ENCODE results near the gene C6orf62.
A peak's percentile ranks its signal among the peaks of the same experiment; 100 is the strongest.
"Not testable (repeated sequence)": the region's sequence is repeated elsewhere in the genome, so short reads cannot be mapped to it uniquely, and the experiment has no call there.

The C6orf62 gene

DNA sequence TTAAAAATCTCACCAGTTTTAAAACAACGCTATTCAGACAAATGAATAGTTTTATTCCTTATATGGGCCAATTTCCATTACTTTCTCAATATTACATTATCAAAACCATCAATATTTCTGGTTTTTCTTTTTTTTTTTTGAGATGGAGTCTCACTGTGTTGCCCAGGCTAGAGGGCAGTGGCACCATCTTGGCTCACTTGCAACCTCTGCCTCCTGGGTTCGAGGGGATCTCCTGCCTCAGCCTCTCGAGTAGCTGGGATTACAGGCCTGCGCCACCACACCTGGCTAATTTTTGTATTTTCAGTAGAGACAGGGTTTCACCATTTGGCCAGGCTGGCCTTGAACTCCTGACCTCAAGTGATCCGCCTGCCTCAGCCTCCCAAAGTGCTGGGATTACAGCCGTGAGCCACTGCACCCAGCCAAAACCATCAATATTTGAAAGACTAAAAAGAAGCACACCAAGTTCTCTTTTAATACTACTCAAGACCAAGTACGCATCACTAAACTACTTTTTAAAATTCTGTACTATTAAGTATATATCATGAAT is 2.3 kb downstream of the C6orf62 start:
- Histone ChIP-seq H3K9ac (ENCODE audit: low read depth, low read length) (peak overlapping the region; percentile 100), H3K4me1 (ENCODE audit: control insufficient read depth, insufficient read depth, low read length) (peaks cover 23% of the 10 kb centered on the region), H3K4me2 (ENCODE audit: low read length) (peak overlapping the region; percentile 80), H3K36me3 (ENCODE audit: insufficient read depth, low read length) (peaks cover 77% of the 10 kb centered on the region), H3K4me3 (ENCODE audit: low read length) (peak overlapping the region; percentile 98)
- H3K9me3 ChIP-seq (replicated peaks; ENCODE audit: low read length); H3K27me3 ChIP-seq (ENCODE audit: control insufficient read depth, insufficient read depth, low read length): not testable (repeated sequence)

DNA sequence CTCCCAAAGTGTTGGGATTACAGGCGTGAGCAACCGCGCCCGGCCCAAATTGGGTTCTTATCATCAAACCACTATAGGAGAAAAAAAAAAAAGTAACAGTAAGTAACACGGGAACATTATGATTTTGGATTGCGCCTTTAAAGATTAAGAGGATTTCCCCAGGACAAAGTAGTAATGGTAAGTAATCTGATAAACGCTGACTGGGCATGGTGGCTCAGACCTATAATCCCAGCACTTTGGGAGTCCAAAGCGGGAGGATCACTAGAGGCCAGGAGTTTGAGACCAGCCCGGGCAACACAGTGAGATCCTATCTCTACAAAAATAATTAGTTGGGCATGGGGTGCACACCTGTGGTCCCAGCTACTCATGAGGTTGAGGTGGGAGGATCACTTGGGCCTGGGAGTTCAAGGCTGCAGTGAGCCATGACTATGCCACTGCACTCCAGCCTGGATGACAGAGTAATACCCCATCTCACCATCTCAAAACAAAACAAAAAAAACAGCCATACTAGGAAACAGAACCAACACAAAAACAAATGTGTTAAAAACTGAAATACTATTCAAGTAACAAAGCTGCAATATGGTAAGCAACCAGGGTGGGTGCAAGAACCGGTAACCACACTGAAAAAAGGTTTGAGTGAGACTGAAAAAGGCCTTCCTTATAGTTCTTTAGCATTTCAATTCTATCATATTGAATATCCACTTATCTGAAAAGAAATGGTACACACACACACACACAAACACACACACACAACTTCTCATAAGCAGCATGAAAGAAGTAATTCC is 8.2 kb downstream of the C6orf62 start:
- peaks cover 5% of the 10 kb centered on the region for H3K4me1 ChIP-seq (ENCODE audit: control insufficient read depth, insufficient read depth, low read length)
- H3K9me3 ChIP-seq (replicated peaks; ENCODE audit: low read length), result no peaks in the 10 kb centered on the region
- H3K9ac ChIP-seq (ENCODE audit: low read depth, low read length), result no peak overlapping the region
- H3K27me3 ChIP-seq (ENCODE audit: control insufficient read depth, insufficient read depth, low read length), result no peaks in the 10 kb centered on the region
- H3K4me2 ChIP-seq (ENCODE audit: low read length), result no peak overlapping the region
- H3K36me3 ChIP-seq (ENCODE audit: insufficient read depth, low read length), result peaks cover 95% of the 10 kb centered on the region
- H3K4me3 ChIP-seq (ENCODE audit: low read length), result no peak overlapping the region

DNA sequence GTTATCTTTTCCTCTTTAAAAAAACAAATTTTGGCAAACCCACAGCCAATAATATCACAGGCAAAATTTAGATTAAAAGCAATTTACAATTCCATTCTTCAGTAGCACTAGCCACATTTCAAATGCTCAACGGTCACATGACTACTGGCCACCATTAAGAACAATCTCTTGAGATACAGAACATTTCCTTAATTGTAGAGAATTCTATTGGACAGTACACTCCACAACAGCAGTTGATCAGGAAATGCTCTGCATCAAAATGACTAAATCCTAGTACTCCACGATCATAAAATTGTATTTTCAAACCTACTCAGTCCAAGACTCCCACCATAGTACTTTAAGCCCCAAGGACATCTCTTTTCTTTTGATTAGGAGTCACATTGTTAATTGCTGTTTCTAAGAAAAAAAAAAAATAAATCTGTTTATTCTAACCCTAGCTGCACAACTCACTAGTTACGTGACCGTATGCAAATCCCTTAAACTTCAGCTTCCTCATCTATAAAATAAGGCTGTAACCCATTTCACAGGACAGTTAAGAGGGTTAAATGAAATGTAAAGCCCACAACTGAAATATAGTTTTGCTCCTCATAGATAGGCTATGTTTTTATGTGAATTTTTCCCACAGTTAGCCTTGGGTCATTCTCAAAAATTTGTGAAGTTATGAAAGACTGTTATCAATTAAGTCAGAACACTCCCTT is 9.8 kb downstream of the C6orf62 start:
- H3K36me3 ChIP-seq (ENCODE audit: insufficient read depth, low read length), result peaks cover 95% of the 10 kb centered on the region

DNA sequence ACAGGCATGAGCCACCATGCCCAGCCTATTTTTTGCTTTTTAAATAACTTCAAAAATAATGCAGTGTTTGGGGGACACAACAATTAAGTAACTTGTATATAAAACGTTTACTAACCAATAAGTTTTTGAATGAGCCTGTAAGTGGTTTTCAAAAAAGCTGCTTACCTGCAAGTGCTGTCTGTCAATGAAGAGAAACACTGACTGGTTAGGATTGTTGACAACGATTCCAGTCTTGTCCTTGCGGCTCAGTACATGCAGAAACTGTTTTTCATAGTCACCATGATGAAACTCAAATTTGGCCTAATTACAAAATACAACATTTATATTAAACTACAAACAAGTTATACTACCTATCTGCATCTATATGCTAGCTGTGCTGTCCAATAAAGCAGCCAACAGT is 10.3 kb downstream of the C6orf62 start:
- Histone ChIP-seq H3K9me3 (replicated peaks; ENCODE audit: low read length) (no peaks in the 10 kb centered on the region), H3K4me3 (ENCODE audit: low read length) (no peak overlapping the region), H3K4me2 (ENCODE audit: low read length) (no peak overlapping the region), H3K36me3 (ENCODE audit: insufficient read depth, low read length) (peaks cover 95% of the 10 kb centered on the region), H3K4me1 (ENCODE audit: control insufficient read depth, insufficient read depth, low read length) (no peaks in the 10 kb centered on the region), H3K27me3 (ENCODE audit: control insufficient read depth, insufficient read depth, low read length) (no peaks in the 10 kb centered on the region), H3K9ac (ENCODE audit: low read depth, low read length) (no peak overlapping the region)

More for the DNA sequence above, 9.8 kb downstream of the C6orf62 start:
- H3K4me1 ChIP-seq (ENCODE audit: control insufficient read depth, insufficient read depth, low read length), result peaks cover 4% of the 10 kb centered on the region
- no peak overlapping the region for H3K9ac ChIP-seq (ENCODE audit: low read depth, low read length)
- H3K4me2 ChIP-seq (ENCODE audit: low read length), result no peak overlapping the region
- no peak overlapping the region for H3K4me3 ChIP-seq (ENCODE audit: low read length)
- no peaks in the 10 kb centered on the region for H3K27me3 ChIP-seq (ENCODE audit: control insufficient read depth, insufficient read depth, low read length)
- no peaks in the 10 kb centered on the region for H3K9me3 ChIP-seq (replicated peaks; ENCODE audit: low read length)

DNA sequence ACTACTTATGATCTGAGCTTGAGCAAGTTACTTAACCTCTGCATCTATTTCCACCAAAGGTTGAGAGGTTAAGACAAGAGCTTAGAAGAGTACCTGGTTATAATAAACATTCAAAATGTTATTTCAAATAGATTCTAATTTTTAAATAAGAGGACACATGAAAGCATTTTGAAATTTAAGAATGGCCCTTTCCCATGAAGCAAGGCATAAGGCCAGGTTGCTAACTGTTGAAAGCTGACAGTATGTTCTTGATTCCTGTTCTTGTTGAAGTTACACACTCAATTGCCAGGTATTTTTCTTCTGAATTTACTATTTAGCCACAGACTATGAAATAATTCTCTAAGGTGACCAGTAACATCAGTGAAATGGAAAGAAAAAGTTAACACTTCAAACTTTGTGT is 14.5 kb downstream of the C6orf62 start:
- peaks cover 73% of the 10 kb centered on the region for H3K36me3 ChIP-seq (ENCODE audit: insufficient read depth, low read length)
- H3K4me1 ChIP-seq (ENCODE audit: control insufficient read depth, insufficient read depth, low read length), result no peaks in the 10 kb centered on the region
- H3K9ac ChIP-seq (ENCODE audit: low read depth, low read length), result no peak overlapping the region
- H3K9me3 ChIP-seq (replicated peaks; ENCODE audit: low read length), result no peaks in the 10 kb centered on the region
- H3K27me3 ChIP-seq (ENCODE audit: control insufficient read depth, insufficient read depth, low read length), result no peaks in the 10 kb centered on the region
- no peak overlapping the region for H3K4me3 ChIP-seq (ENCODE audit: low read length)
- H3K4me2 ChIP-seq (ENCODE audit: low read length), result no peak overlapping the region

DNA sequence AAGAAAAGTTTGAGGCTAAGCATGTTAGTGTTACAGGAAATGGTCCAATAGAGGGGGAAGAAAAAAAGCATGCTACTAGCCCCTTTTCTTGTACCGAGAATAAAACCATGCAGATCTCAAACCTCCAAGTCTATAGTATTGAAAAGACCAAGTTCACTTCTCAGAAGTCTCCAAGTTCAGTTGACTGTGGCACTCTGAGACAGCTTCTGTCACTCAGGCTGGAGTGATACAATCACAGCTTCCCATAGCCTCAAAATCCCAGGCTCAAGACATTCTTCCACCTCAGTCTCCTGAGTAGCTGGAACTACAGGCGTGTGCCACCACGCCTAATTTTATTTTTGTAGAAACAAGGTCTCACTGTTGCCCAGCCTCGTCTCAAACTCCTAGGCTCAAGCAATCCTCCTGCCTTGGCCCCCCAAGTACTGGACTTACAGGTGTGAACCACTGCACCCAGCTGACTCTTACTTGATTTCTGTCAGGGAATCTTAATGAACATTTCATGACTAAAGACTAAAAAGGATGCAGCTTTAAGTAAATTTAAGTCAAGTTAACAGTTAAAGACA is 16.2 kb downstream of the C6orf62 start:
- H3K27me3 ChIP-seq (ENCODE audit: control insufficient read depth, insufficient read depth, low read length), result no peaks in the 10 kb centered on the region
- no peaks in the 10 kb centered on the region for H3K4me1 ChIP-seq (ENCODE audit: control insufficient read depth, insufficient read depth, low read length)
- H3K4me2 ChIP-seq (ENCODE audit: low read length), result no peak overlapping the region
- H3K9me3 ChIP-seq (replicated peaks; ENCODE audit: low read length), result no peaks in the 10 kb centered on the region
- no peak overlapping the region for H3K4me3 ChIP-seq (ENCODE audit: low read length)
- no peak overlapping the region for H3K9ac ChIP-seq (ENCODE audit: low read depth, low read length)
- H3K36me3 ChIP-seq (ENCODE audit: insufficient read depth, low read length), result peaks cover 56% of the 10 kb centered on the region

DNA sequence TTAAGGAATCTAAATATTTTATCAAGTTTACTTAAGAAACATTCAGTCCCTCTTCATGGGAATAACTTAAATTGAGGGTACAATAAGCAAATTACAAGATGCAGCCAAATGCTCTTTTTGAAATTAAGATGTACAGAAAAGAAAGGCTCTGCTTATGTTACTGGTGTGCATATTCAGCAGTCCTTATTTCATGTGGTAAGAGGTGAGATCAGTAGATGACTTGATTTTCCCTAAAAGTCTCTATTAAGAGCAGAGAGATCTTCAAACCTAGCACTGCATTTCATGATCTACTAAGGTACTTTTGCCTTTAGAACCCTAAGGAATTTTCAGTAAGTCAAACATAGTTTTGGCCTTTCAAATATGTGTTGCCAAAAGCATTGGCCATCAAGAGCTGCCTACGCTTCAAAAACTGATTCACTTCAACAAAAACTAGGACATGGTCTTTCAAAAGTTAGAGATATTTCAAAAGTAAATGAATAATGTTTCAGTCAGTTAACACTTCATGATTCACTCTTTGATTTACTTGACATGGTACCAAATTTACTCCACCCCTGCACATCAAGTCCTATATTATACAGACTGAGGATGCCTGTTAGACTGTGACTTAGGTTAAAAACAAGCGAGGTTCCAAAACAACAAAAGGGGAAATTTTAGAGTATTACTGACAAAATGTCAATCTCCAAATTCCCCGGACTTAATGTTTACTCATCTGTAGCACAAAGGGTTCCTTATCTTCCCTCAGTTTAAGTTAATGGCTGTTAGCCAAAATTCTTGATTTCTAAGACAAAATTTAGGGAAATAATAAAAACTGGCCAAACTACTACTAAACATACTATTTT is 19.2 kb downstream of the C6orf62 start:
- Histone ChIP-seq H3K4me3 (ENCODE audit: low read length) (no peak overlapping the region), H3K36me3 (ENCODE audit: insufficient read depth, low read length) (peaks cover 27% of the 10 kb centered on the region), H3K4me1 (ENCODE audit: control insufficient read depth, insufficient read depth, low read length) (no peaks in the 10 kb centered on the region), H3K9me3 (replicated peaks; ENCODE audit: low read length) (no peaks in the 10 kb centered on the region), H3K27me3 (ENCODE audit: control insufficient read depth, insufficient read depth, low read length) (no peaks in the 10 kb centered on the region), H3K9ac (ENCODE audit: low read depth, low read length) (no peak overlapping the region), H3K4me2 (ENCODE audit: low read length) (no peak overlapping the region)

DNA sequence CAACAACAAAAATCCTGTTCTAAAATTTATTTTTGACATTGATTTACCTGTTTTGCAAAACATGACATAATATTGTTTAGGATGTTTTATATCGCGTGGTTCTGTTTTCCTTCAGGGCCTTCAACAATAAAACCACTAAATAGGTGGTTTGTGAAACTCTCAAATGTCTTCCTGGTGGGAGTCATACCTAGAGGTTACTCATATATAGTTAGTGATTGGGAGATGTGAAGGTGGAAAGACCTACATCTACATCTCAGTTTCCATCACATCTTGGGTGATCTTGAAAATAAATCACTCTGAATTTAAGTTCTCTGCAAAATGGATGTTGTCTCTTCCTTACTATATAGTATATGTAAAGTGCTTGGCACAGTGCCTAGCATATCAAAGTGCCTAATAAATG is 22.9 kb downstream of the C6orf62 start:
- H3K4me2 ChIP-seq (ENCODE audit: low read length), result no peak overlapping the region
- no peaks in the 10 kb centered on the region for H3K4me1 ChIP-seq (ENCODE audit: control insufficient read depth, insufficient read depth, low read length)
- H3K27me3 ChIP-seq (ENCODE audit: control insufficient read depth, insufficient read depth, low read length), result no peaks in the 10 kb centered on the region
- no peak overlapping the region for H3K9ac ChIP-seq (ENCODE audit: low read depth, low read length)
- H3K4me3 ChIP-seq (ENCODE audit: low read length), result no peak overlapping the region
- no peaks in the 10 kb centered on the region for H3K36me3 ChIP-seq (ENCODE audit: insufficient read depth, low read length)
- H3K9me3 ChIP-seq (replicated peaks; ENCODE audit: low read length), result no peaks in the 10 kb centered on the region

DNA sequence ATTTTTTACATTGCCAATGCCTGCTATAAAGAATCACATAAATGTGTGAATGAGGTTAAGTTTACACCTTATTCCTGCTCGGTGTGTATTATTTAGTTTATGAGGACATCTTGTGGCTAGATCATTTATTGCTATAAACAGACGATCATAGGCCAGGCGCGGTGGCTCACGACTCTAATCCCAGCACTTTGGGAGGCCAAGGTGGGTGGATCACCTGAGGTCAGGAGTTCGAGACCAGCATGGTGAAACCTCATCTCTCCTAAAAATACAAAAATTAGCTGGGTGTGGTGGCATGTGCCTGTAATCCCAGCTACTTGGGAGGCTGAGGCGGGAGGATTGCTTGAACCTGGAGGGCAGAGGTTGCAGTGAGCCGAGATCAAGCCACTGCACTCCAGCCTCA is 23.3 kb downstream of the C6orf62 start:
- H3K27me3 ChIP-seq (ENCODE audit: control insufficient read depth, insufficient read depth, low read length); H3K36me3 ChIP-seq (ENCODE audit: insufficient read depth, low read length); H3K4me2 ChIP-seq (ENCODE audit: low read length); H3K4me3 ChIP-seq (ENCODE audit: low read length); H3K4me1 ChIP-seq (ENCODE audit: control insufficient read depth, insufficient read depth, low read length); H3K9me3 ChIP-seq (replicated peaks; ENCODE audit: low read length); H3K9ac ChIP-seq (ENCODE audit: low read depth, low read length): not testable (repeated sequence)

DNA sequence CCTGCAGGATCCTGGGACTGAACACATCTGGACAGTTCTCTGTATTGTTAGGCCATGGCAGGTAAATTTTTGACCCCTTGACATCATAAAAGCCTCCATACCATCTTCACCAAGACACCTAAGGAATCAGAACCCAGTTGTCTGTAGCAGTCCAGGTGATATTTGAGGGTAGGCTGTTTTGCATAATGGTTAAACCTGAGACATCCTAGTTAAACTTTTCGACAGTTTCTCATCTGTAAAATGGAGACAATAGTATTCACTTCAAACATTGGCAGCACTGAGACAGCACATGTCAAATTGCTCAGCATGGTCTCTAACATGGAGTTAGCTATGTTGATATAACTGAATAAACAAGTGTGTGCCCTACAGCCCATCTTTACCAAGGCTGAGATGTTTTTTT is 24.8 kb downstream of the C6orf62 start:
- Histone ChIP-seq H3K9ac (ENCODE audit: low read depth, low read length) (no peak overlapping the region), H3K4me2 (ENCODE audit: low read length) (no peak overlapping the region), H3K4me1 (ENCODE audit: control insufficient read depth, insufficient read depth, low read length) (peaks cover 6% of the 10 kb centered on the region), H3K4me3 (ENCODE audit: low read length) (no peak overlapping the region), H3K27me3 (ENCODE audit: control insufficient read depth, insufficient read depth, low read length) (no peaks in the 10 kb centered on the region), H3K9me3 (replicated peaks; ENCODE audit: low read length) (no peaks in the 10 kb centered on the region), H3K36me3 (ENCODE audit: insufficient read depth, low read length) (no peaks in the 10 kb centered on the region)
